ENCODE results near the gene ROS1.
"Not testable (repeated sequence)": the region's sequence is repeated elsewhere in the genome, so short reads cannot be mapped to it uniquely, and the experiment has no call there.

Gene ROS1

GRCh38 chr6:117425431-117426153, at the start of gene ROS1:
TSS of gene ROS1 (minus strand) at chr6:117425942. CDS start at chr6:117425656, 286 bp downstream.
- no peak for TF ChIP-seq CTCF (IDR thresholded peaks at IDR 0.05; ENCODE audit: insufficient read depth, low read length, poor library complexity, severe bottlenecking)
- DNase-seq (ENCODE audit: extremely low read depth, insufficient read length): no peak
- Histone ChIP-seq H3K4me3 (replicated peaks; ENCODE audit: low read depth, low read length) (no peak within 1 kb of the TSS), H3K36me3 (ENCODE audit: control insufficient read depth, insufficient read depth, low read length) (no peaks in the 10 kb centered on the region), H3K27me3 (replicated peaks; ENCODE audit: control insufficient read depth, insufficient read depth, low read length) (no peaks in the 10 kb centered on the region)

GRCh38 chr6:117473401-117473800, 47.7 kb upstream of the ROS1 start:
- Histone ChIP-seq H3K27me3 (replicated peaks; ENCODE audit: control insufficient read depth, insufficient read depth, low read length) (no peaks in the 10 kb centered on the region), H3K36me3 (ENCODE audit: control insufficient read depth, insufficient read depth, low read length) (no peaks in the 10 kb centered on the region), H3K4me3 (replicated peaks; ENCODE audit: low read depth, low read length) (no peak overlapping the region)
- no peak for TF ChIP-seq CTCF (IDR thresholded peaks at IDR 0.05; ENCODE audit: insufficient read depth, low read length, poor library complexity, severe bottlenecking)
- DNase-seq (ENCODE audit: extremely low read depth, insufficient read length): no peak

- DNase-seq (ENCODE audit: extremely low read depth, insufficient read length): no peak
- H3K36me3 ChIP-seq (ENCODE audit: control insufficient read depth, insufficient read depth, low read length): no peaks in the 10 kb centered on the region
- no peak for TF ChIP-seq CTCF (IDR thresholded peaks at IDR 0.05; ENCODE audit: insufficient read depth, low read length, poor library complexity, severe bottlenecking)
- no peak overlapping the region for H3K4me3 ChIP-seq (replicated peaks; ENCODE audit: low read depth, low read length)
- no peaks in the 10 kb centered on the region for H3K27me3 ChIP-seq (replicated peaks; ENCODE audit: control insufficient read depth, insufficient read depth, low read length)
Measured at GRCh38 chr6:117472667-117473066, 46.9 kb upstream of the ROS1 start.

- TF ChIP-seq CTCF (IDR thresholded peaks at IDR 0.05; ENCODE audit: insufficient read depth, low read length, poor library complexity, severe bottlenecking): no peak
- no peak for DNase-seq (ENCODE audit: extremely low read depth, insufficient read length)
- no peak overlapping the region for H3K4me3 ChIP-seq (replicated peaks; ENCODE audit: low read depth, low read length)
- no peaks in the 10 kb centered on the region for H3K36me3 ChIP-seq (ENCODE audit: control insufficient read depth, insufficient read depth, low read length)
- no peaks in the 10 kb centered on the region for H3K27me3 ChIP-seq (replicated peaks; ENCODE audit: control insufficient read depth, insufficient read depth, low read length)
Measured at GRCh38 chr6:117469791-117470190, 44.0 kb upstream of the ROS1 start.

GRCh38 chr6:117469356-117469755, 43.6 kb upstream of the ROS1 start:
- DNase-seq (ENCODE audit: extremely low read depth, insufficient read length): no peak
- no peaks in the 10 kb centered on the region for H3K36me3 ChIP-seq (ENCODE audit: control insufficient read depth, insufficient read depth, low read length)
- TF ChIP-seq CTCF (IDR thresholded peaks at IDR 0.05; ENCODE audit: insufficient read depth, low read length, poor library complexity, severe bottlenecking): no peak
- H3K4me3 ChIP-seq (replicated peaks; ENCODE audit: low read depth, low read length): no peak overlapping the region
- no peaks in the 10 kb centered on the region for H3K27me3 ChIP-seq (replicated peaks; ENCODE audit: control insufficient read depth, insufficient read depth, low read length)

- DNase-seq (ENCODE audit: extremely low read depth, insufficient read length); H3K27me3 ChIP-seq (replicated peaks; ENCODE audit: control insufficient read depth, insufficient read depth, low read length); H3K36me3 ChIP-seq (ENCODE audit: control insufficient read depth, insufficient read depth, low read length); H3K4me3 ChIP-seq (replicated peaks; ENCODE audit: low read depth, low read length): not testable (repeated sequence)
Measured at GRCh38 chr6:117468527-117468926, 42.8 kb upstream of the ROS1 start.
